Kidney epithelial cell (primary cell): Measurements from ENCODE around the gene OR9A4. TPM values are rescaled to one million over a fixed set of nuclear protein-coding genes. Genes with fewer than 3 reads are reported as not detected.
"Not testable (repeated sequence)": the region's sequence is repeated elsewhere in the genome, so short reads cannot be mapped to it uniquely, and the experiment has no call there.

Source experiments
- DNase-seq: peaks from one replicate; pipeline ENCODE4 v3.0.0-alpha.2; 2010; ENCODE audit warnings: low read depth
- H3K27me3 ChIP-seq: 2 replicates; pipeline ENCODE4 v1.6.0; 2011; ENCODE audit warnings: low read length; ENCODE audit not compliant: control insufficient read depth, insufficient read depth
- H3K36me3 ChIP-seq: 2 replicates; pipeline ENCODE4 v1.5.1; 2011; ENCODE audit warnings: low read length; ENCODE audit not compliant: control insufficient read depth, insufficient read depth
- H3K4me3 ChIP-seq: 2 replicates; pipeline ENCODE4 v1.5.1; 2011; ENCODE audit warnings: low read depth, mild to moderate bottlenecking, control low read depth, low read length
- total RNA-seq: library from RNA; depleted of rRNA; stranded (reverse); fragments of >200 nt; gene quantifications from 2 replicates; pipeline ENCODE4 v1.2.3, GENCODE V29; 2015
- TF ChIP-seq, protein P1 (sequence below): IDR thresholded peaks from 2 replicates; pipeline ENCODE4 v1.5.1; 2011; ENCODE audit warnings: mild to moderate bottlenecking, moderate library complexity, low read length, control low read depth, inconsistent platforms; ENCODE audit not compliant: insufficient read depth, poor library complexity, severe bottlenecking

OR9A4 gene
- total RNA-seq, 1 donor from 2014 or later, result not detected

DNA sequence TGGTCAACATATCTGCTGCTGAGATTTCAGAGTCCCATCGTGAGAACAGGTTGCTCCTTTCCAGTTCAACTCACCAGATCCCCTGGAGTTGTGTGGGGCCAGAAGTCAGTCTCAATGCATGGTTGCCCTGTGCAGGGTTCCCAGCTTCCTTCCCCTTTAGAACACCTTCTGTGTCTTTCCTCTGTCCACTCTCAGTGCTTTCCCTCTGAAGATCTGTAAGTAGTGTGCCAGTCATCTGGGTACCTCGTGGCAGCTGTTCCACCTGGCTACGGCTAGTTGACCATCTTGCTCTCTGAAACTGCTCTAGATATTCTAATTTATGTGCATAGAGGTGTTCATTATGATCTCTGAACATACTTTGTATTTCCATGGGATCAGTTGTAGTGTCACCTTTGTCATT, 38.8 kb upstream of the OR9A4 start:
- Histone ChIP-seq H3K27me3 (no peaks in the 10 kb centered on the region), H3K4me3 (no peak overlapping the region), H3K36me3 (no peaks in the 10 kb centered on the region)
- TF ChIP-seq, protein P1, sequence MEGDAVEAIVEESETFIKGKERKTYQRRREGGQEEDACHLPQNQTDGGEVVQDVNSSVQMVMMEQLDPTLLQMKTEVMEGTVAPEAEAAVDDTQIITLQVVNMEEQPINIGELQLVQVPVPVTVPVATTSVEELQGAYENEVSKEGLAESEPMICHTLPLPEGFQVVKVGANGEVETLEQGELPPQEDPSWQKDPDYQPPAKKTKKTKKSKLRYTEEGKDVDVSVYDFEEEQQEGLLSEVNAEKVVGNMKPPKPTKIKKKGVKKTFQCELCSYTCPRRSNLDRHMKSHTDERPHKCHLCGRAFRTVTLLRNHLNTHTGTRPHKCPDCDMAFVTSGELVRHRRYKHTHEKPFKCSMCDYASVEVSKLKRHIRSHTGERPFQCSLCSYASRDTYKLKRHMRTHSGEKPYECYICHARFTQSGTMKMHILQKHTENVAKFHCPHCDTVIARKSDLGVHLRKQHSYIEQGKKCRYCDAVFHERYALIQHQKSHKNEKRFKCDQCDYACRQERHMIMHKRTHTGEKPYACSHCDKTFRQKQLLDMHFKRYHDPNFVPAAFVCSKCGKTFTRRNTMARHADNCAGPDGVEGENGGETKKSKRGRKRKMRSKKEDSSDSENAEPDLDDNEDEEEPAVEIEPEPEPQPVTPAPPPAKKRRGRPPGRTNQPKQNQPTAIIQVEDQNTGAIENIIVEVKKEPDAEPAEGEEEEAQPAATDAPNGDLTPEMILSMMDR, result no peak
- DNase-seq, result no peak

DNA sequence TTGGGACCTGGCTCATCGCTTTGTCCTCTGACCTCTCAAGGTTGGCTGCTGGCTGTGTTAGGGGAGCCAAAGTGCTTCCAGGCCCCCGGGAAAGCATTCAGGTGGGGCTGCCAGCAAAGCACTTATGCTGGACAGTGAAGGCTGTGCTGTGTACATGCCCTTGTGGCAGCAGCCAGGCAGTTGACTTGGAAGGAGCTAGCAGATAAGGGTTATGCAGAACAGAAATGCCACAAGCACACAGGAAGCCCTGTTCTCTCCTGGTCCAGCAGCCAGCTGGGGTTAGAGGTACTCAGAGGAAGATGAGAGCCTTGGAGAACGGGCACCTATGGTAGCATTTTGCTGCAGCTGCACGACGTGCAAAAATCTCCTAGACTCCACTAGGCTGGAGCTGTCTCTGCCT, 35.2 kb upstream of the OR9A4 start:
- Histone ChIP-seq H3K27me3 (no peaks in the 10 kb centered on the region), H3K36me3 (no peaks in the 10 kb centered on the region), H3K4me3 (no peak overlapping the region)
- TF ChIP-seq, protein P1, result no peak
- DNase-seq, result no peak

DNA sequence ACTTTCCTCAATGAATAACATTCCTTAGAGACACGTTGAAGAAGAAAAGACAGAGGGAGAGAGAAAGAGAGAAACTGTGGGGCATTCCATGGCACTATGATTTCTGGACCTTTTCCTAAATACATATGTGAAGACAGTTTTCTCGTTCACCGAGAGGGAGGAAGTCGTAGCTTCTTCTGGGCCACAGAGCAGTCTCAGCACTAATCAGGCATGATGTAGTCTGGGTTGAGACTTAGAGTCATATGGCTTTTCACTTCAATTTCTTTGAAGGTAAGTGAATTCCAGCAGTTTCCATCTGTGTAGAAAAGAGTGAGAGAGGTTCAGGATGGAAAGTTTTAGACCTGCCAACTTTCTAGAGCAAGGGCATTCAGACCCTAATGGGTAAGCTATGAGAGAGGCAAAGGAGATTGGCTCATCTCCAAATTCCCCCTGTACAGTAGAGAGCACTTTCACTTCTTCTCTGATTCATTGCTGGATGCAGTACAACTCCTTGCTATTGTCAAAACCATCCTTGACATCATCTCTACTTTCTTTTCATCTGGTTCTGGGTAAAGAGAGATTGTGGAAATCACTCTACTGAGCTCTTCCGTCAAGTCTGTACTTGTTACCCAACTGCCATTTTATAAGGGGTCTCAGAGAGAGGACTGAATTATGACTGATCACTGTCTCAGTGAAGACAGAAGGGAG, 31.5 kb upstream of the OR9A4 start:
- Histone ChIP-seq H3K27me3 (no peaks in the 10 kb centered on the region), H3K36me3 (no peaks in the 10 kb centered on the region), H3K4me3 (no peak overlapping the region)
- TF ChIP-seq, protein P1, result no peak
- DNase-seq, result no peak

DNA sequence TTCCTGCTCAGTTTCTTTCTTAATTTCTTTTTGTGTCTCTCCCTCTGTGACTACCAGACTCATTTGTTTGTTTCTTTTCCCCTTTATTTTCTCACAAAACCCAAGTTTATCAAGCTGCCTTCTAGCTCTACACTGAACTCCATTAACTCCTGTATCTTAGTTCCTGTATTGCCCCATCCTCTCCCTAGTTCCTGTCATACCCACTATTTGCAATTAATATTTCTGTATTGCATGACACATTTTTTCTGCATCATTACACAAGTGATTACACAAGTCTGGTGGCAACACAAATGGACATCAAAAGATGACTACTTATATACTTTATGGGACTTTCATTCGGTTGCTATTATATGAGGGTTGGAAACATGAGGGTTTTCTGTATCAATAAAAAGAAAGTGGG, 26.9 kb upstream of the OR9A4 start:
- no peak for DNase-seq
- TF ChIP-seq, protein P1, result no peak
- no peaks in the 10 kb centered on the region for H3K27me3 ChIP-seq
- H3K4me3 ChIP-seq, result no peak overlapping the region
- H3K36me3 ChIP-seq, result no peaks in the 10 kb centered on the region

DNA sequence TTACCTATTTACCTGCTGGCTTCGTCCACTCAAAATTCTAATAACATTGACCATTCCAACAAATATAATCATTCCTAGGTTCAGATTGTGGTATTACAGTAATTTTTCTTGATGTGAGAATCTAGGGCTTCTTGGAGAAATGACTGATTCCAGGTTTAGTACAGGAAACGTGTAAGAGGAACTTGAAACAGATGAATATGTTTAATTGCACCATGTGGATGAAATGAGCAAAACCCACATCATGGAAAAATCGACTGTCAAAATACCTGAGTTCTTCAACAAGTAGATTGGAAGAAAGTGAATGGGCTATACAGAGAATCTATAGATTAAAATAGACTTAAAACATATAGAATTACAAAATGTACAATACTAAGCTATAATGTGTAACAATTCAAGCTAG, 24.9 kb upstream of the OR9A4 start:
- no peaks in the 10 kb centered on the region for H3K36me3 ChIP-seq
- TF ChIP-seq, protein P1, result no peak
- no peak for DNase-seq

DNA sequence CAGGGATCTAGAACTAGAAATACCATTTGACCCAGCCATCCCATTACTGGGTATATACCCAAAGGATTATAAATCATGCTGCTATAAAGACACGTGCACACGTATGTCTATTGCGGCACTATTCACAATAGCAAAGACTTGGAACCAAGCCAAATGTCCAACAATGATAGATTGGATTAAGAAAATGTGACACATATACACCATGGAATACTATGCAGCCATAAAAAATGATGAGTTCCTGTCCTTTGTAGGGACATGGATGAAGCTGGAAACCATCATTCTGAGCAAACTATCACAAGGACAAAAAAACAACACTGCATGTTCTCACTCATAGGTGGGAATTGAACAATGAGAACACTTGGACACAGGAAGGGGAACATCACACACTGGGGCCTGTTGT, 16.8 kb upstream of the OR9A4 start:
- H3K4me3 ChIP-seq, H3K27me3 ChIP-seq, DNase-seq, H3K36me3 ChIP-seq: not testable (repeated sequence)

More for the DNA sequence above, 24.9 kb upstream of the OR9A4 start:
- H3K4me3 ChIP-seq, result no peak overlapping the region
- no peaks in the 10 kb centered on the region for H3K27me3 ChIP-seq
